Sigmoid colon (tissue), 7 donors: Measurements from ENCODE around the gene MASP1. TPM values are rescaled to one million over a fixed set of nuclear protein-coding genes. Genes with fewer than 3 reads are reported as not detected.

Experiments used
- DNase-seq: peaks from one replicate; pipeline ENCODE4 v3.0.0-alpha.2; 2019
- H3K27ac ChIP-seq, 4 donors: fragments of 200-600 bp; sonication (generic); one replicate each; pipeline ENCODE4 v1.5.1; 2016 to 2019; ENCODE audit warnings: mild to moderate bottlenecking in 1 of 4
- H3K27me3 ChIP-seq, 3 donors: fragments of 200-600 bp; sonication (generic); one replicate each; pipeline ENCODE4 v1.5.1; 2019; ENCODE audit warnings: mild to moderate bottlenecking in 1 of 3
- H3K36me3 ChIP-seq, 4 donors: fragments of 200-600 bp; sonication (generic); one replicate each; pipeline ENCODE4 v1.5.1; 2016 to 2019
- H3K4me1 ChIP-seq, 4 donors: fragments of 200-600 bp; sonication (generic); one replicate each; pipeline ENCODE4 v1.5.1; 2017 to 2019
- H3K4me3 ChIP-seq, 4 donors: fragments of 200-600 bp; sonication (generic); one replicate each; pipeline ENCODE4 v1.5.1; 2017 to 2019; ENCODE audit warnings: mild to moderate bottlenecking in 2 of 4, moderate library complexity in 1 of 4
- H3K9me3 ChIP-seq, 4 donors: fragments of 200-600 bp in 3 of 4; sonication (generic) in 3 of 4; one replicate each; pipeline versions ENCODE4 v1.5.1 to v1.6.1; 2013 to 2019
- CTCF ChIP-seq, 4 experiments: fragments of 450-650 bp in 3 of 4; fragments of 200-600 bp in 1 of 4; IDR thresholded peaks; one replicate each; pipeline ENCODE4 v1.5.1; 2016 to 2019; ENCODE audit warnings: antibody characterized with exemption in 4 of 4, mild to moderate bottlenecking in 3 of 4, moderate library complexity in 2 of 4
- EP300 ChIP-seq, 4 donors: sonication (generic); formaldehyde crosslinking; IDR thresholded peaks; one replicate each; pipeline ENCODE4 v1.6.1; 2017; ENCODE audit warnings: antibody characterized with exemption in 4 of 4
- POLR2A ChIP-seq, 2 donors: fragments of 450-650 bp; IDR thresholded peaks; one replicate each; pipeline ENCODE4 v1.6.1; 2016; ENCODE audit warnings: antibody characterized with exemption in 2 of 2, mild to moderate bottlenecking in 2 of 2, moderate library complexity in 2 of 2
- POLR2AphosphoS5 ChIP-seq, 4 donors: sonication (generic); formaldehyde crosslinking; IDR thresholded peaks; one replicate each; pipeline ENCODE4 v1.6.1; 2017; ENCODE audit warnings: antibody characterized with exemption in 4 of 4
- WGBS, 2 donors: extraction: QIAGEN DNeasy Blood & Tissue Kit; methylation state at CpG; one replicate each; pipeline ENCODE4 v1.1.7; 2013; 5-methylcytosine and 5-hydroxymethylcytosine counted together
- intact Hi-C: fragments of 100-400 bp; cut with DNase I; formaldehyde crosslinking; loops from one replicate; pipeline ENCODE4 v1.15.1; 2023
- polyA plus RNA-seq, 3 donors: library from polyadenylated mRNA; stranded (reverse); fragments of 200-250 nt; gene quantifications; one replicate each; pipeline ENCODE4 v1.2.3, GENCODE V29; 2013
- total RNA-seq, 4 donors: library from RNA; depleted of rRNA; stranded (reverse); fragments of >200 nt; gene quantifications; one replicate each; pipeline ENCODE4 v1.1.0, GENCODE V29; 2016
- donor health status: healthy with polysubstance abuse.
- donor health status: Bipolar disorder and iron deficiency.
- donor health status: healthy.

MASP1 gene
- total and polyA plus RNA-seq, 7 donors = 0.69 to 236 (median 93.5) TPM

- H3K36me3 ChIP-seq = peaks cover 0 to 13% (median 6%) of the 10 kb centered on the region in 4 donors
- H3K4me1 ChIP-seq = peaks cover 0 to 60% (median 37%) of the 10 kb centered on the region in 4 donors
- no peak for TF ChIP-seq EP300 (IDR thresholded peaks at IDR 0.05)
- TF ChIP-seq CTCF (IDR thresholded peaks at IDR 0.05) = no peak
- TF ChIP-seq POLR2A (IDR thresholded peaks at IDR 0.05) = no peak
- TF ChIP-seq POLR2AphosphoS5 (IDR thresholded peaks at IDR 0.05) = no peak
- peak overlapping the region in 3 of 4 donors; percentile 80 to 87 (median 83) for H3K27ac ChIP-seq
- intact Hi-C loops = no loop called here
- WGBS, 2 donors = 85 to 87% methylated on average over 14 of the region's 14 CpGs
- no peaks in the 10 kb centered on the region for H3K9me3 ChIP-seq
- H3K4me3 ChIP-seq = peak overlapping the region; percentile 41 to 59 (median 53)
- no peak for DNase-seq
- no peaks in the 10 kb centered on the region for H3K27me3 ChIP-seq
Measured at GRCh38 chr3:187288855-187289605, 2.5 kb downstream of the MASP1 start.

DNA sequence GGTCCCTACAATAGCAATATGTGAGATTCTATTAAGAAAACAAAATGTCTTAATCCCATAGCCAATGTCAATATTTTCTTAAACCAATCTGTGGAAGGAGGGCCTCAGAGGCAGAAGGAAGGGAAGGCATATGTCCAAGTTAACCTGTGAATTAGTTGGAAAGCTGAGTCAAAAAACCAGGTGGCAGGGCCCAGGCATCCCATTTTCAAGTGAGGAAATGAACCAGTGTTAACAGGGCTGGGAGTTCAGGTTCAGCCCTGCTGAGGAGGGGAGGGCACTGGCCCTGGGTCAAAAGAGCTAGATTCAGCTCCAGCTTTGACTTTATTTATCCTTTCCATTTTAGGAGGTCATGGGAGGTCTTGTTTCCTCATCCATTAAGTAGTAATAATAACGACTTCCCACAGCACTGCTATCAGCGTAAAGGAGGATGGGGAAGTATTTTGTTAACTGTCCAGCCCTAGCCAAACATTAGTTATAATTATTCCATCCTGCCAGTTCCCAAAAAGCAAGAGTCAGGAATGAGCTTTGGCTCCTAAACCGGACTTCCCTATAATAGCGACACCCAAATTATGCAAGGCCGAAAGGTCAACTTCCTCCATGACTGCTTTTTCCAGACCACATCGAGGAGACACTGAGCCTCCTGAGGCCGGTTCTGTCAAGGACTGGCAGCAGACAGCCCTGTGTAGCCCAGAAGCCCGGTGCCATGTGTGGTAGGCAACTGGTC lies 3.2 kb downstream of the MASP1 start:
- DNase-seq = no peak
- WGBS, 2 donors = 65 to 76% methylated on average over 8 of the region's 8 CpGs
- Histone ChIP-seq H3K9me3 (no peaks in the 10 kb centered on the region), H3K4me1 (peaks cover 0 to 53% (median 30%) of the 10 kb centered on the region in 4 donors), H3K4me3 (peak overlapping the region; percentile 41 to 59 (median 53)), H3K36me3 (peaks cover 0 to 19% (median 7%) of the 10 kb centered on the region in 4 donors), H3K27ac (peak overlapping the region in 3 of 4 donors; percentile 80 to 87 (median 83)), H3K27me3 (no peaks in the 10 kb centered on the region)
- intact Hi-C loops = no loop called here
- TF ChIP-seq POLR2A (IDR thresholded peaks at IDR 0.05) (no peak), POLR2AphosphoS5 (IDR thresholded peaks at IDR 0.05) (no peak), EP300 (IDR thresholded peaks at IDR 0.05) (no peak), CTCF (IDR thresholded peaks at IDR 0.05) (no peak)

GRCh38 chr3:187287256-187287655 lies 4.3 kb downstream of the MASP1 start:
- intact Hi-C loops = no loop called here
- 60 to 73% methylated on average over 1 of the region's 1 CpG for WGBS, 2 donors
- TF ChIP-seq POLR2A (IDR thresholded peaks at IDR 0.05) (no peak), POLR2AphosphoS5 (IDR thresholded peaks at IDR 0.05) (no peak), EP300 (IDR thresholded peaks at IDR 0.05) (no peak), CTCF (IDR thresholded peaks at IDR 0.05) (no peak)

DNA sequence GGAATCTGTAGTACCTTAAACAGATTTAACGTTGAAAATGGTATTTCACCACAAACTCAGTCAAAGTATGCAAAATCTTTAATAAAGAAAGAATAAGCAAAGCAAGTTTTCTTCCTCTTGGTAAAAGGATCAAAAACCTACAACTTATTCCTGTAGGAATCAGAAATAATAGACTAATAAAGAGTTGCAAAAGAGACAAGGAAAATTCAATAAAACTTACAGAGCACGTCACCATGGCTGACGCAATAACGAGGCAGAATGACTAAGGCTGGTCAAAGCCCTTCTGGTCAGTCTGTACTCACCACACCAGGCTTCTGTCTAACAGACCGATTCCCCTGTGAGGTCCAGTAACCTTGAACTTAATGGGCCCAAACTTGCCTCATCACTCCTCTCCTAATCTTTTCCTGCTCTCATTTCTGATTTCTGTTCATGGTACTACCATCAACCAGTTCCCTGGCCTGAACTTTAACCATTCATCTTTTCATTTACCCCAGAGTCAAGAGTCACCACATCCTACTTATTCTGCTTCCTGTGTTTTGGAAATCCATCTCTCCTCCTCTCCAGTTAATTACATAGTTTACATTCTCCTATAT lies 5.0 kb downstream of the MASP1 start:
- 82 to 93% methylated on average over 5 of the region's 5 CpGs for WGBS, 2 donors
- Histone ChIP-seq H3K4me3 (no peak overlapping the region), H3K27ac (no peak overlapping the region), H3K27me3 (no peaks in the 10 kb centered on the region), H3K4me1 (peaks cover 0 to 44% (median 26%) of the 10 kb centered on the region in 4 donors), H3K9me3 (no peaks in the 10 kb centered on the region), H3K36me3 (peaks cover 0 to 29% (median 11%) of the 10 kb centered on the region in 4 donors)
- no peak for DNase-seq
- TF ChIP-seq CTCF (IDR thresholded peaks at IDR 0.05) (no peak), EP300 (IDR thresholded peaks at IDR 0.05) (no peak), POLR2AphosphoS5 (IDR thresholded peaks at IDR 0.05) (no peak), POLR2A (IDR thresholded peaks at IDR 0.05) (no peak)
- intact Hi-C loops = no loop called here

More at GRCh38 chr3:187287256-187287655, 4.3 kb downstream of the MASP1 start:
- no peak for DNase-seq
- Histone ChIP-seq H3K36me3 (peaks cover 0 to 27% (median 11%) of the 10 kb centered on the region in 4 donors), H3K4me3 (peak overlapping the region in 1 of 4 donors; percentile 1), H3K27me3 (no peaks in the 10 kb centered on the region), H3K9me3 (no peaks in the 10 kb centered on the region), H3K4me1 (peaks cover 0 to 43% (median 23%) of the 10 kb centered on the region in 4 donors), H3K27ac (peak overlapping the region in 1 of 4 donors; percentile 20)
